Trophoblast cell (in vitro differentiated cells and primary cell): Measurements from ENCODE around the gene MYH7B.

ENCODE experiments used
- DNase-seq, 2 donors: peaks; one replicate each; pipeline ENCODE4 v3.0.0-alpha.2; 2016
- H2AFZ ChIP-seq: 2 replicates; pipeline ENCODE4 v1.6.1; 2013; ENCODE audit warnings: low read length, moderate library complexity, mild to moderate bottlenecking; ENCODE audit not compliant: insufficient read depth, poor library complexity
- H2AK5ac ChIP-seq: 2 replicates; pipeline ENCODE4 v1.6.1; 2013; ENCODE audit warnings: mild to moderate bottlenecking, low read length
- H2BK120ac ChIP-seq: 2 replicates; pipeline ENCODE4 v1.6.1; 2013; ENCODE audit warnings: low read length, mild to moderate bottlenecking, moderate library complexity; ENCODE audit not compliant: insufficient read depth, poor library complexity
- H2BK12ac ChIP-seq: 2 replicates; pipeline ENCODE4 v1.6.1; 2013; ENCODE audit warnings: mild to moderate bottlenecking, low read length, moderate library complexity
- H2BK5ac ChIP-seq: 2 replicates; pipeline ENCODE4 v1.6.1; 2013; ENCODE audit warnings: low read length, low read depth, moderate library complexity, mild to moderate bottlenecking; ENCODE audit not compliant: poor library complexity
- H3K14ac ChIP-seq: 2 replicates; pipeline ENCODE4 v1.6.1; 2013; ENCODE audit warnings: mild to moderate bottlenecking, low read length
- H3K18ac ChIP-seq: 2 replicates; pipeline ENCODE4 v1.6.1; 2013; ENCODE audit warnings: mild to moderate bottlenecking, low read length
- H3K23ac ChIP-seq: 2 replicates; pipeline ENCODE4 v1.6.1; 2013; ENCODE audit warnings: low read length
- H3K27ac ChIP-seq: 2 replicates; pipeline ENCODE4 v1.5.1; 2013; ENCODE audit warnings: low read depth, mild to moderate bottlenecking, inconsistent platforms, low read length, moderate library complexity
- H3K27me3 ChIP-seq: 2 replicates; pipeline ENCODE4 v1.6.1; 2013; ENCODE audit warnings: inconsistent platforms, mild to moderate bottlenecking, low read length, moderate library complexity; ENCODE audit not compliant: insufficient read depth
- H3K36me3 ChIP-seq, 2 experiments: 1 replicate in 1 of 2; 2 replicates in 1 of 2; pipeline ENCODE4 v1.6.1; 2013; ENCODE audit warnings: low read length in 2 of 2, mild to moderate bottlenecking in 2 of 2, moderate library complexity in 1 of 2; ENCODE audit not compliant: insufficient read depth in 2 of 2, control insufficient read depth in 1 of 2
- H3K4ac ChIP-seq: 2 replicates; pipeline ENCODE4 v1.6.1; 2013; ENCODE audit warnings: low read depth, mild to moderate bottlenecking, low read length, moderate library complexity
- H3K4me1 ChIP-seq, 2 experiments: 1 replicate in 1 of 2; 2 replicates in 1 of 2; pipeline ENCODE4 v1.6.1; 2013; ENCODE audit warnings: low read length in 2 of 2, mild to moderate bottlenecking in 2 of 2, moderate library complexity in 1 of 2; ENCODE audit not compliant: insufficient read depth in 2 of 2, control insufficient read depth in 1 of 2
- H3K4me2 ChIP-seq: 2 replicates; pipeline ENCODE4 v1.6.1; 2013; ENCODE audit warnings: inconsistent platforms, mild to moderate bottlenecking, low read length, moderate library complexity
- H3K4me3 ChIP-seq: 2 replicates; pipeline ENCODE4 v1.5.1; 2013; ENCODE audit warnings: mild to moderate bottlenecking, low read depth, low read length, inconsistent platforms
- H3K79me1 ChIP-seq: one replicate; pipeline ENCODE4 v1.6.1; 2013; ENCODE audit warnings: low read length
- H3K79me2 ChIP-seq: 2 replicates; pipeline ENCODE4 v1.6.1; 2013; ENCODE audit warnings: low read length, mild to moderate bottlenecking; ENCODE audit not compliant: control insufficient read depth, insufficient read depth, poor library complexity
- H3K9ac ChIP-seq: 2 replicates; pipeline ENCODE4 v1.6.1; 2013; ENCODE audit warnings: mild to moderate bottlenecking, low read length
- H3K9me3 ChIP-seq: 2 replicates; pipeline ENCODE4 v1.6.1; 2013; ENCODE audit warnings: low read depth, mild to moderate bottlenecking, control low read depth, inconsistent platforms, low read length; ENCODE audit not compliant: insufficient read depth
- H4K12ac ChIP-seq: 2 replicates; pipeline ENCODE4 v1.6.1; 2013; ENCODE audit warnings: low read depth, mild to moderate bottlenecking, low read length, moderate library complexity
- H4K8ac ChIP-seq: 2 replicates; pipeline ENCODE4 v1.6.1; 2013; ENCODE audit warnings: low read depth, mild to moderate bottlenecking, low read length, moderate library complexity
- H4K91ac ChIP-seq: one replicate; pipeline ENCODE4 v1.6.1; 2013; ENCODE audit warnings: low read depth, mild to moderate bottlenecking, low read length, moderate library complexity
- WGBS: extraction: QIAGEN DNeasy Blood & Tissue Kit; methylation state at CpG from one replicate; pipeline ENCODE4 v1.1.7; 2013; ENCODE audit warnings: missing lambda C conversion rate; ENCODE audit not compliant: insufficient read length, insufficient coverage; ENCODE audit errors: extremely low coverage; 5-methylcytosine and 5-hydroxymethylcytosine counted together

Gene MYH7B

GRCh38 chr20:34916774-34917354, 38.8 kb upstream of the MYH7B start:
- Histone ChIP-seq H3K27ac (no peak overlapping the region), H4K12ac (no peak overlapping the region), H2BK5ac (no peak overlapping the region), H3K9ac (no peak overlapping the region), H3K79me2 (no peaks in the 10 kb centered on the region), H3K4me1 (no peaks in the 10 kb centered on the region), H3K4ac (no peak overlapping the region), H3K18ac (no peak overlapping the region), H2AK5ac (no peak overlapping the region), H3K23ac (no peak overlapping the region), H3K27me3 (no peaks in the 10 kb centered on the region), H4K91ac (no peak overlapping the region), H2AFZ (no peak overlapping the region), H2BK12ac (no peak overlapping the region), H3K4me3 (no peak overlapping the region), H3K79me1 (no peaks in the 10 kb centered on the region), H3K9me3 (peaks cover 2% of the 10 kb centered on the region), H4K8ac (no peak overlapping the region), H2BK120ac (no peak overlapping the region), H3K36me3 (peaks cover 28 to 36% of the 10 kb centered on the region in 2 experiments), H3K4me2 (no peak overlapping the region), H3K14ac (no peak overlapping the region)
- no CpG with 5 or more reads among the region's 2 CpGs for whole genome bisulfite sequencing
- DNase-seq: no peak

- Histone ChIP-seq H3K9ac (no peak overlapping the region), H2BK12ac (no peak overlapping the region), H3K27me3 (no peaks in the 10 kb centered on the region), H3K79me2 (no peaks in the 10 kb centered on the region), H4K12ac (no peak overlapping the region), H3K79me1 (no peaks in the 10 kb centered on the region), H3K4me3 (no peak overlapping the region), H3K23ac (no peak overlapping the region), H4K91ac (no peak overlapping the region), H3K9me3 (peaks cover 2% of the 10 kb centered on the region), H3K4ac (no peak overlapping the region), H4K8ac (no peak overlapping the region), H3K4me1 (peaks cover 3 to 5% of the 10 kb centered on the region in 2 experiments), H3K27ac (no peak overlapping the region), H2AFZ (no peak overlapping the region), H2BK120ac (no peak overlapping the region), H3K36me3 (peaks cover 22 to 38% of the 10 kb centered on the region in 2 experiments), H3K4me2 (no peak overlapping the region), H2BK5ac (no peak overlapping the region), H3K18ac (no peak overlapping the region), H2AK5ac (no peak overlapping the region), H3K14ac (no peak overlapping the region)
- peak in 1 of 2 donors; percentile 46 for DNase-seq
These were observed 35.6 kb upstream of the MYH7B start for GRCh38 chr20:34920055-34920454.

- H2AFZ ChIP-seq: no peak overlapping the region
- no peak overlapping the region for H2BK12ac ChIP-seq
- DNase-seq: no peak
- H2BK5ac ChIP-seq: no peak overlapping the region
- H2AK5ac ChIP-seq: no peak overlapping the region
- no peak overlapping the region for H3K9ac ChIP-seq
- no peak overlapping the region for H4K12ac ChIP-seq
- H3K79me1 ChIP-seq: no peaks in the 10 kb centered on the region
- no peak overlapping the region for H3K23ac ChIP-seq
- peaks cover 3 to 5% of the 10 kb centered on the region in 2 experiments for H3K4me1 ChIP-seq
- no peak overlapping the region for H2BK120ac ChIP-seq
- H3K9me3 ChIP-seq: peaks cover 2% of the 10 kb centered on the region
- H3K79me2 ChIP-seq: no peaks in the 10 kb centered on the region
- no CpG with 5 or more reads among the region's 3 CpGs for WGBS
- no peak overlapping the region for H3K4me2 ChIP-seq
- no peak overlapping the region for H3K14ac ChIP-seq
- H3K4ac ChIP-seq: no peak overlapping the region
- H3K18ac ChIP-seq: no peak overlapping the region
- no peaks in the 10 kb centered on the region for H3K27me3 ChIP-seq
- no peak overlapping the region for H4K8ac ChIP-seq
- H4K91ac ChIP-seq: no peak overlapping the region
- no peak overlapping the region for H3K27ac ChIP-seq
- H3K4me3 ChIP-seq: no peak overlapping the region
- H3K36me3 ChIP-seq: peaks cover 28 to 49% of the 10 kb centered on the region in 2 experiments
These were observed 34.2 kb upstream of the MYH7B start for GRCh38 chr20:34921436-34921835.

GRCh38 chr20:34922654-34923381, 32.9 kb upstream of the MYH7B start:
- no CpG with 5 or more reads among the region's 5 CpGs for WGBS
- Histone ChIP-seq H4K8ac (no peak overlapping the region), H3K4me3 (no peak overlapping the region), H3K18ac (no peak overlapping the region), H3K23ac (no peak overlapping the region), H3K9ac (no peak overlapping the region), H3K79me1 (peaks cover 2% of the 10 kb centered on the region), H3K27ac (no peak overlapping the region), H2BK5ac (no peak overlapping the region), H2BK12ac (no peak overlapping the region), H3K79me2 (no peaks in the 10 kb centered on the region), H2AFZ (no peak overlapping the region), H3K36me3 (peaks cover 35 to 60% of the 10 kb centered on the region in 2 experiments), H2BK120ac (no peak overlapping the region), H3K4ac (no peak overlapping the region), H3K4me1 (peaks cover 9 to 14% of the 10 kb centered on the region in 2 experiments), H3K9me3 (peaks cover 5% of the 10 kb centered on the region), H4K91ac (no peak overlapping the region), H3K14ac (no peak overlapping the region), H3K27me3 (no peaks in the 10 kb centered on the region), H3K4me2 (no peak overlapping the region), H2AK5ac (no peak overlapping the region), H4K12ac (no peak overlapping the region)
- DNase-seq: peak; percentile 69 to 90
